HepG2 (cell line): Measurements from ENCODE around the gene SCP2D1. TPM values are rescaled to one million over a fixed set of nuclear protein-coding genes. Genes with fewer than 3 reads are reported as not detected.

Experiments
- ATAC-seq: fragments of 200-7000 bp; cut with Tn5 transposase; 3 replicates; pipeline ENCODE4 v1.9.1; 2020; ENCODE audit warnings: mild to moderate bottlenecking, moderate library complexity
- BruUV-seq: library from RNA; stranded (reverse); fragments of 400-500 nt; replicated peaks from 2 replicates; lab custom pipeline; 2021; lab: Mats Ljungman, UMichigan
- CTCF ChIA-PET: fragments of 300-600 bp; formaldehyde crosslinking; extraction: SDS; loops from one replicate; lab custom pipeline; 2021; ENCODE audit warnings: low total read pairs, inconsistent platforms, low intra/inter-chr PET ratio; lab: Yijun Ruan, JAX
- POLR2A ChIA-PET: fragments of 350-600 bp; sonication (Branson Sonifier 250); formaldehyde crosslinking; loops from one replicate; lab custom pipeline; 2020; ENCODE audit warnings: antibody characterized with exemption, inconsistent platforms; lab: Yijun Ruan, JAX
- DNase-seq: peaks from one replicate; pipeline ENCODE4 v3.0.0-alpha.2; 2015; ENCODE audit warnings: low spot score
- FAIRE-seq: peaks from 3 replicates; lab custom pipeline; 2011; peaks lifted over from hg19 to GRCh38; lab: Jason Lieb, UNC
- H2AFZ ChIP-seq: one replicate; pipeline ENCODE4 v1.6.1; 2011; ENCODE audit warnings: low read length, inconsistent platforms
- H3K27ac ChIP-seq: fragments of 300-600 bp; 3 replicates; pipeline ENCODE4 v1.8.0; 2011; ENCODE audit warnings: mixed run types, mild to moderate bottlenecking, mixed read lengths, low read length, inconsistent platforms; ENCODE audit not compliant: insufficient read depth; ENCODE audit errors: extremely low read length
- H3K27me3 ChIP-seq, 2 experiments: fragments of 200-600 bp in 1 of 2; 2 replicates in 1 of 2; 3 replicates in 1 of 2; pipeline versions ENCODE4 v1.6.0 to v1.8.0; 2011; ENCODE audit warnings: low read length in 2 of 2, mild to moderate bottlenecking in 2 of 2, moderate library complexity in 2 of 2, inconsistent platforms in 1 of 2; ENCODE audit not compliant: insufficient read depth in 2 of 2, control insufficient read depth in 1 of 2
- H3K36me3 ChIP-seq, 2 experiments: fragments of 200-600 bp in 1 of 2; replicated peaks in 1 of 2; 2 replicates in 1 of 2; 3 replicates in 1 of 2; pipeline versions ENCODE4 v1.5.1 to v1.8.0; 2011; ENCODE audit warnings: low read length in 2 of 2, inconsistent platforms in 1 of 2; ENCODE audit not compliant: insufficient read depth in 2 of 2, control insufficient read depth in 1 of 2
- H3K4me1 ChIP-seq: 2 replicates; pipeline ENCODE4 v1.5.1; 2012; ENCODE audit warnings: low read length, inconsistent platforms; ENCODE audit not compliant: insufficient read depth
- H3K4me2 ChIP-seq: 2 replicates; pipeline ENCODE4 v1.6.0; 2011; ENCODE audit warnings: low read depth, low read length, inconsistent platforms
- H3K4me3 ChIP-seq, 3 experiments: fragments of 200-600 bp in 1 of 3; sonication (generic), shearing (Covaris generic) in 1 of 3; replicated peaks in 1 of 3; 2 replicates each; pipeline ENCODE4 v1.5.1; 2011 to 2016; ENCODE audit warnings: low read length in 3 of 3, inconsistent platforms in 2 of 3, low read depth in 2 of 3, mild to moderate bottlenecking in 2 of 3, control low read depth in 1 of 3, mixed read lengths in 1 of 3; ENCODE audit not compliant: insufficient read depth in 1 of 3
- H3K79me2 ChIP-seq: one replicate; pipeline ENCODE4 v1.6.1; 2011; ENCODE audit warnings: low read length, inconsistent platforms; ENCODE audit not compliant: insufficient read depth
- H3K9ac ChIP-seq: 2 replicates; pipeline ENCODE4 v1.6.0; 2011; ENCODE audit warnings: mild to moderate bottlenecking, low read depth, low read length, inconsistent platforms; ENCODE audit not compliant: insufficient read depth
- H3K9me3 ChIP-seq: 2 replicates; pipeline ENCODE4 v1.5.1; 2012; ENCODE audit warnings: mild to moderate bottlenecking, low read length
- H4K20me1 ChIP-seq: 2 replicates; pipeline ENCODE4 v1.6.0; 2011; ENCODE audit warnings: inconsistent platforms, mild to moderate bottlenecking, low read length, moderate library complexity; ENCODE audit not compliant: insufficient read depth
- AGO2 ChIP-seq: fragments of 200-400 bp; formaldehyde crosslinking; optimal IDR thresholded peaks from 2 replicates; pipeline ENCODE3; 2017; ENCODE audit warnings: mild to moderate bottlenecking, low read depth, low read length, moderate library complexity
- BCLAF1 ChIP-seq: fragments of 450-650 bp; IDR thresholded peaks from 2 replicates; pipeline ENCODE4 v1.6.1; 2017; ENCODE audit warnings: mild to moderate bottlenecking
- BRD4 ChIP-seq: sonication (generic); formaldehyde crosslinking; IDR thresholded peaks from 2 replicates; pipeline ENCODE4 v1.4.0; 2020; ENCODE audit warnings: missing genetic modification reagents
- FOXK2 ChIP-seq: fragments of 450-650 bp; IDR thresholded peaks from 2 replicates; pipeline ENCODE4 v1.6.1; 2016
- MIXL1 ChIP-seq: IDR thresholded peaks from 2 replicates; pipeline ENCODE4 v1.6.1; 2016
- MTF2 ChIP-seq: sonication (generic); formaldehyde crosslinking; IDR thresholded peaks from 2 replicates; pipeline ENCODE4 v1.5.0; 2020; ENCODE audit warnings: missing genetic modification reagents, borderline replicate concordance
- SIN3B ChIP-seq: fragments of 150-350 bp; IDR thresholded peaks from 2 replicates; pipeline ENCODE4 v1.6.1; 2014; ENCODE audit warnings: low read length
- STAT5B ChIP-seq: sonication (generic); formaldehyde crosslinking; IDR thresholded peaks from 2 replicates; pipeline ENCODE4 v1.4.0; 2020; ENCODE audit warnings: missing genetic modification reagents
- ZBTB7A ChIP-seq: sonication (generic); formaldehyde crosslinking; IDR thresholded peaks from 2 replicates; pipeline ENCODE4 v1.8.0; 2022; ENCODE audit warnings: mild to moderate bottlenecking, missing genetic modification reagents
- ZC3H4 ChIP-seq: sonication (generic); formaldehyde crosslinking; IDR thresholded peaks from 2 replicates; pipeline ENCODE4 v1.4.0; 2020; ENCODE audit warnings: missing genetic modification reagents, borderline replicate concordance
- ZNF383 ChIP-seq: sonication (generic); formaldehyde crosslinking; IDR thresholded peaks from 2 replicates; pipeline ENCODE4 v1.4.0; 2020; ENCODE audit warnings: missing genetic modification reagents, mild to moderate bottlenecking, borderline replicate concordance
- ZSCAN9 ChIP-seq: IDR thresholded peaks from 2 replicates; pipeline ENCODE4 v1.6.1; 2016; ENCODE audit warnings: borderline replicate concordance
- WGBS: methylation state at CpG from one replicate; pipeline ENCODE4 v1.1.6; 2017; ENCODE audit warnings: low lambda C conversion rate; 5-methylcytosine and 5-hydroxymethylcytosine counted together
- in situ Hi-C: cut with HindIII; loops from 2 replicates; pipeline ENCODE4 v1.10.0; 2017; ENCODE audit warnings: low pct_unique_long_range_greater_than_20kb; ENCODE audit not compliant: extremely low pct_ligation_motif_present
- intact Hi-C: fragments of 100-400 bp; cut with micrococcal nuclease; formaldehyde crosslinking; loops from one replicate; pipeline ENCODE4 v1.10.0; 2022; ENCODE audit not compliant: unreplicated experiment
- polyA plus RNA-seq, 8 experiments: library from polyadenylated mRNA; depleted of rRNA in 3 of 8; stranded (reverse) in 7 of 8; unstranded in 1 of 8; fragments of >200 nt; fragmentation: Illumina TruSeq in 4 of 8; extraction: Trizol in 4 of 8; gene quantifications; 2 replicates each; pipeline versions ENCODE4 v1.2.1 to v1.2.3, GENCODE V29; 2011 to 2016; ENCODE audit warnings: low read depth in 4 of 8, missing spikeins in 1 of 8, mixed read lengths in 1 of 8; ENCODE audit not compliant: insufficient read depth in 1 of 8
- total RNA-seq, 5 experiments: library from RNA; depleted of rRNA; stranded (reverse); fragments of >200 nt; fragmentation: Illumina TruSeq; extraction: Trizol; gene quantifications; 2 replicates each; pipeline ENCODE4 v1.2.3, GENCODE V29; 2016; ENCODE audit warnings: low read depth in 1 of 5
- TF ChIP-seq, protein P1 (sequence below): IDR thresholded peaks from 2 replicates; pipeline ENCODE4 v1.6.1; 2012; ENCODE audit warnings: low read depth, low read length, improper control_type of control experiment
- TF ChIP-seq, protein P2 (sequence below), 2 experiments: fragments of 450-650 bp in 1 of 2; sonication (generic) in 1 of 2; formaldehyde crosslinking; IDR thresholded peaks; 2 replicates each; pipeline versions ENCODE4 v1.5.0 to v1.8.0; 2020 to 2022; ENCODE audit warnings: mild to moderate bottlenecking in 1 of 2, missing genetic modification reagents in 1 of 2
- TF ChIP-seq, protein P3 (sequence below): sonication (generic); formaldehyde crosslinking; IDR thresholded peaks from 2 replicates; pipeline ENCODE4 v1.4.0; 2020; ENCODE audit warnings: mild to moderate bottlenecking, missing genetic modification reagents

The SCP2D1 gene
- total and polyA plus RNA-seq, 2 of the 13 experiments (the other 11 are each of a cell fraction or from before 2014, with no cell fraction given): not detected

GRCh38 chr20:18840248-18840645 is 26.7 kb downstream of the SCP2D1 start:
- Histone ChIP-seq H3K9me3 (no peaks in the 10 kb centered on the region), H3K27ac (no peak overlapping the region), H4K20me1 (no peaks in the 10 kb centered on the region), H3K27me3 (0 out of 5 replicates have a peak, but pooled peaks cover 0 to 5% of the 10 kb centered on the region in 2 experiments), H3K79me2 (no peaks in the 10 kb centered on the region), H3K4me2 (no peak overlapping the region), H3K4me1 (no peaks in the 10 kb centered on the region), H2AFZ (no peak overlapping the region), H3K36me3 (no peaks in the 10 kb centered on the region), H3K4me3 (no peak overlapping the region), H3K9ac (no peak overlapping the region)
- in situ Hi-C loops (no loop called here), intact Hi-C loops (no loop called here)
- DNase-seq (no peak), FAIRE-seq (no peak), ATAC-seq (no peak)
- TF ChIP-seq, protein P1, sequence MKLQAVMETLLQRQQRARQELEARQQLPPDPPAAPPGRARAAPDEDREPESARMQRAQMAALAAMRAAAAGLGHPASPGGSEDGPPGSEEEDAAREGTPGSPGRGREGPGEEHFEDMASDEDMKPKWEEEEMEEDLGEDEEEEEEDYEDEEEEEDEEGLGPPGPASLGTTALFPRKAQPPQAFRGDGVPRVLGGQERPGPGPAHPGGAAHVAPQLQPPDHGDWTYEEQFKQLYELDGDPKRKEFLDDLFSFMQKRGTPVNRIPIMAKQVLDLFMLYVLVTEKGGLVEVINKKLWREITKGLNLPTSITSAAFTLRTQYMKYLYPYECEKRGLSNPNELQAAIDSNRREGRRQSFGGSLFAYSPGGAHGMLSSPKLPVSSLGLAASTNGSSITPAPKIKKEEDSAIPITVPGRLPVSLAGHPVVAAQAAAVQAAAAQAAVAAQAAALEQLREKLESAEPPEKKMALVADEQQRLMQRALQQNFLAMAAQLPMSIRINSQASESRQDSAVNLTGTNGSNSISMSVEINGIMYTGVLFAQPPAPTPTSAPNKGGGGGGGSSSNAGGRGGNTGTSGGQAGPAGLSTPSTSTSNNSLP: no peak
- TF ChIP-seq, protein P2, sequence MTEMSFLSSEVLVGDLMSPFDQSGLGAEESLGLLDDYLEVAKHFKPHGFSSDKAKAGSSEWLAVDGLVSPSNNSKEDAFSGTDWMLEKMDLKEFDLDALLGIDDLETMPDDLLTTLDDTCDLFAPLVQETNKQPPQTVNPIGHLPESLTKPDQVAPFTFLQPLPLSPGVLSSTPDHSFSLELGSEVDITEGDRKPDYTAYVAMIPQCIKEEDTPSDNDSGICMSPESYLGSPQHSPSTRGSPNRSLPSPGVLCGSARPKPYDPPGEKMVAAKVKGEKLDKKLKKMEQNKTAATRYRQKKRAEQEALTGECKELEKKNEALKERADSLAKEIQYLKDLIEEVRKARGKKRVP (CRISPR knock-in tag; IDR thresholded peaks at IDR 0.05): no peak
- TF ChIP-seq BRD4 (CRISPR knock-in tag) (no peak), ZC3H4 (no peak), ZNF383 (no peak), SIN3B (no peak), FOXK2 (no peak), ZSCAN9 (CRISPR knock-in tag) (no peak), ZBTB7A (no peak), BCLAF1 (no peak), STAT5B (CRISPR knock-in tag) (no peak), MTF2 (CRISPR knock-in tag) (no peak), AGO2 (no peak), MIXL1 (no peak)
- TF ChIP-seq, protein P3, sequence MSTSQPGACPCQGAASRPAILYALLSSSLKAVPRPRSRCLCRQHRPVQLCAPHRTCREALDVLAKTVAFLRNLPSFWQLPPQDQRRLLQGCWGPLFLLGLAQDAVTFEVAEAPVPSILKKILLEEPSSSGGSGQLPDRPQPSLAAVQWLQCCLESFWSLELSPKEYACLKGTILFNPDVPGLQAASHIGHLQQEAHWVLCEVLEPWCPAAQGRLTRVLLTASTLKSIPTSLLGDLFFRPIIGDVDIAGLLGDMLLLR: no peak
- 20% methylated on average over 8 of the region's 8 CpGs for whole genome bisulfite sequencing
- ChIA-PET POLR2A (no interaction called here), CTCF (no interaction called here)
- BruUV-seq: no TSS peak
